SK-N-SH (cell line): ENCODE results near the gene PACSIN2.

ENCODE experiments used
- CTCF ChIP-seq: fragments of 200-600 bp; sonication (generic); IDR thresholded peaks from 2 replicates; pipeline ENCODE4 v1.6.1; 2017; ENCODE audit warnings: antibody characterized with exemption, mild to moderate bottlenecking, moderate library complexity
- EP300 ChIP-seq, 2 experiments: IDR thresholded peaks; 2 replicates each; pipeline versions ENCODE4 v1.4.0 to v1.6.1; 2012; ENCODE audit warnings: borderline replicate concordance in 1 of 2, low read depth in 1 of 2, low read length in 1 of 2
- GATA2 ChIP-seq: sonication (generic); formaldehyde crosslinking; IDR thresholded peaks from 2 replicates; pipeline ENCODE4 v1.5.0; 2020; ENCODE audit warnings: mild to moderate bottlenecking, missing genetic modification reagents
- IRF3 ChIP-seq: fragments of 150-350 bp; IDR thresholded peaks from 2 replicates; pipeline ENCODE4 v1.6.1; 2016; ENCODE audit warnings: mild to moderate bottlenecking, low read depth, low read length
- JUND ChIP-seq: IDR thresholded peaks from 2 replicates; pipeline ENCODE4 v1.4.0; 2012
- NFIC ChIP-seq: IDR thresholded peaks from 2 replicates; pipeline ENCODE4 v1.4.0; 2012; ENCODE audit warnings: borderline replicate concordance
- RAD21 ChIP-seq: IDR thresholded peaks from 2 replicates; pipeline ENCODE4 v1.6.1; 2012; ENCODE audit warnings: mild to moderate bottlenecking, low read length
- RCOR1 ChIP-seq: fragments of 150-350 bp; IDR thresholded peaks from 2 replicates; pipeline ENCODE4 v1.6.1; 2017; ENCODE audit warnings: antibody characterized with exemption, low read length
- SIN3A ChIP-seq: IDR thresholded peaks from 2 replicates; pipeline ENCODE4 v1.6.1; 2012; ENCODE audit warnings: low read depth, mild to moderate bottlenecking, low read length, moderate library complexity, borderline replicate concordance
- TAF1 ChIP-seq: IDR thresholded peaks from 2 replicates; pipeline ENCODE4 v1.6.1; 2012; ENCODE audit warnings: low read depth, mild to moderate bottlenecking, low read length, moderate library complexity, borderline replicate concordance
- TCF12 ChIP-seq: IDR thresholded peaks from 2 replicates; pipeline ENCODE4 v1.4.0; 2012
- TEAD4 ChIP-seq: IDR thresholded peaks from 2 replicates; pipeline ENCODE4 v1.4.0; 2012; ENCODE audit warnings: mild to moderate bottlenecking, borderline replicate concordance; ENCODE audit not compliant: insufficient read depth

- TF ChIP-seq TAF1 (no peak), TCF12 (no peak), RCOR1 (no peak), SIN3A (no peak), JUND (no peak), CTCF (no peak), RAD21 (no peak), GATA2 (no peak), EP300 (IDR thresholded peaks at IDR 0.05; ENCODE audit: borderline replicate concordance in 1 of 2, low read depth in 1 of 2, low read length in 1 of 2) (no peak), IRF3 (no peak), NFIC (no peak), TEAD4 (no peak)
Observed at GRCh38 chr22:42914511-42915076, 100.4 kb downstream of the PACSIN2 start.
